Neural cell (in vitro differentiated cells): ENCODE measurements around the gene MAP4K4. TPM values are rescaled to one million over a fixed set of nuclear protein-coding genes. Genes with fewer than 3 reads are reported as not detected.

Experiments
- H2AFZ ChIP-seq: fragments of 200-600, 300-800 bp; sonication (generic), shearing (Covaris generic); 2 replicates; pipeline ENCODE4 v1.6.0; 2014; ENCODE audit warnings: low read depth, mild to moderate bottlenecking, antibody characterized with exemption, low read length, moderate library complexity
- H3F3A ChIP-seq: fragments of 200-600 bp; shearing (Covaris generic); 2 replicates; pipeline ENCODE4 v1.6.1; 2016; ENCODE audit warnings: mild to moderate bottlenecking, moderate library complexity, mixed read lengths, antibody characterized with exemption, low read length; ENCODE audit not compliant: insufficient read depth, poor library complexity, severe bottlenecking
- H3K27ac ChIP-seq: fragments of 200-600, 300-800 bp; sonication (generic), shearing (Covaris generic); 2 replicates; pipeline ENCODE4 v1.5.1; 2014; ENCODE audit warnings: mild to moderate bottlenecking, low read length, moderate library complexity
- H3K27me3 ChIP-seq: fragments of 300-800, 200-600 bp; sonication (generic), shearing (Covaris generic); 2 replicates; pipeline ENCODE4 v1.6.0; 2014; ENCODE audit warnings: mild to moderate bottlenecking, low read depth, low read length, moderate library complexity; ENCODE audit not compliant: insufficient read depth
- H3K36me3 ChIP-seq: fragments of 300-800, 200-600 bp; sonication (generic), shearing (Covaris generic); 2 replicates; pipeline ENCODE4 v1.5.1; 2014; ENCODE audit warnings: mild to moderate bottlenecking, antibody characterized with exemption, low read length, moderate library complexity; ENCODE audit not compliant: insufficient read depth
- H3K4me2 ChIP-seq: fragments of 300-800, 200-600 bp; sonication (generic), shearing (Covaris generic); 2 replicates; pipeline ENCODE4 v1.6.0; 2014; ENCODE audit warnings: mild to moderate bottlenecking, low read length
- H3K4me3 ChIP-seq: fragments of 300-800, 200-600 bp; sonication (generic), shearing (Covaris generic); 2 replicates; pipeline ENCODE4 v1.5.1; 2014; ENCODE audit warnings: mild to moderate bottlenecking, low read length, moderate library complexity
- H3K79me2 ChIP-seq: fragments of 200-600 bp; shearing (Covaris generic); replicated peaks from 2 replicates; pipeline ENCODE4 v1.6.0; 2014; ENCODE audit warnings: mild to moderate bottlenecking, low read length, moderate library complexity; ENCODE audit not compliant: insufficient read depth
- H3K9ac ChIP-seq: fragments of 300-800, 200-600 bp; sonication (generic), shearing (Covaris generic); 2 replicates; pipeline ENCODE4 v1.6.1; 2016; ENCODE audit warnings: mild to moderate bottlenecking, low read length, mixed read lengths
- H3K9me2 ChIP-seq: fragments of 200-600 bp; shearing (Covaris generic); 2 replicates; pipeline ENCODE4 v1.6.1; 2016; ENCODE audit warnings: mild to moderate bottlenecking, low read length, mixed read lengths; ENCODE audit not compliant: insufficient read depth
- H3K9me3 ChIP-seq: fragments of 200-600, 300-800 bp; sonication (generic), shearing (Covaris generic); 2 replicates; pipeline ENCODE4 v1.6.1; 2016; ENCODE audit warnings: mild to moderate bottlenecking, mixed run types, low read length, moderate library complexity, mixed read lengths
- H4K20me1 ChIP-seq: fragments of 200-600 bp; shearing (Covaris generic); 2 replicates; pipeline ENCODE4 v1.6.1; 2016; ENCODE audit warnings: mild to moderate bottlenecking, mixed run types; ENCODE audit not compliant: insufficient read depth
- CTCF ChIP-seq: fragments of 450-650 bp; IDR thresholded peaks from 2 replicates; pipeline ENCODE4 v1.5.1; 2014; ENCODE audit warnings: antibody characterized with exemption, mild to moderate bottlenecking, moderate library complexity; ENCODE audit not compliant: poor library complexity, severe bottlenecking
- EP300 ChIP-seq: fragments of 450-650 bp; conservative IDR thresholded peaks from 2 replicates; pipeline ENCODE4 v1.6.1; 2014; ENCODE audit warnings: antibody characterized with exemption, mild to moderate bottlenecking, moderate library complexity; ENCODE audit not compliant: poor library complexity, severe bottlenecking
- EZH2 ChIP-seq: fragments of 200-600, 300-800 bp; shearing (Covaris generic), sonication (generic); IDR thresholded peaks from 2 replicates; pipeline ENCODE4 v1.6.1; 2014; ENCODE audit warnings: antibody characterized with exemption, low read length, borderline replicate concordance, mild to moderate bottlenecking; ENCODE audit not compliant: insufficient read depth, poor library complexity, severe bottlenecking
- MXI1 ChIP-seq: fragments of 450-650 bp; conservative IDR thresholded peaks from 2 replicates; pipeline ENCODE4 v1.6.1; 2014; ENCODE audit warnings: antibody characterized with exemption, mild to moderate bottlenecking; ENCODE audit not compliant: poor library complexity, severe bottlenecking
- POLR2AphosphoS5 ChIP-seq: IDR thresholded peaks from 2 replicates; pipeline ENCODE4 v1.6.1; 2012
- RAD21 ChIP-seq: fragments of 450-650 bp; conservative IDR thresholded peaks from 2 replicates; pipeline ENCODE4 v1.6.1; 2014; ENCODE audit warnings: antibody characterized with exemption, mild to moderate bottlenecking, moderate library complexity
- SMC3 ChIP-seq: fragments of 450-650 bp; conservative IDR thresholded peaks from 2 replicates; pipeline ENCODE4 v1.6.1; 2014; ENCODE audit warnings: antibody characterized with exemption, mild to moderate bottlenecking, moderate library complexity; ENCODE audit not compliant: poor library complexity
- TAF1 ChIP-seq: IDR thresholded peaks from 2 replicates; pipeline ENCODE4 v1.6.1; 2012; ENCODE audit warnings: low read depth
- polyA plus RNA-seq: library from polyadenylated mRNA; depleted of rRNA; stranded (reverse); fragments of >200 nt; gene quantifications from 2 replicates; pipeline ENCODE4 v1.2.3, GENCODE V29; 2014
- TF ChIP-seq, protein P1 (sequence below): IDR thresholded peaks from 2 replicates; pipeline ENCODE4 v1.6.1; 2012; ENCODE audit warnings: borderline replicate concordance

MAP4K4 gene
- polyA plus RNA-seq, 1 donor from 2014 or later: 125 TPM

DNA sequence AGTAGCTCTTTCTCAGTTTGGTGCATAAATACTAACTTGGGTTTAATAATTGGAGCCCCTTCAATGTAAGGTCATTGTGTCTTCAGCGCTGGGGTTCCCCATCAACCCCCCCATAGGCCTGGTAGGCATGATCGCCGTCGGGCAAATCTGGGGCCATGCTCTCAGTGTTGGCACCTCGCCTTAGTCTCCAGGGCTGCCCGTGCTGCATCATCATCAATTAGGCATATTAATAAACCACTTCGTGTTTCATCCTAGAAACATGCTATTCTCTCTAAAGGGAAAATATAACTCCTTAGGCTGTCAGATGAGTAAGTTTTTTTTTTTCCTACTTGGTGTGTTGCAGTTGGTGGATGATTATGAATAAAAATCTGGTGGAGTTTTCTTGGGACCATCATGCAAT, 197.5 kb downstream of the MAP4K4 start:
- no peaks in the 10 kb centered on the region for H3F3A ChIP-seq
- no peak overlapping the region for H3K27ac ChIP-seq
- H3K9me2 ChIP-seq: no peaks in the 10 kb centered on the region
- no peak overlapping the region for H3K4me3 ChIP-seq
- H3K4me2 ChIP-seq: no peak overlapping the region
- TF ChIP-seq SMC3 (no peak), TAF1 (no peak)
- H3K79me2 ChIP-seq: no peaks in the 10 kb centered on the region
- H3K9me3 ChIP-seq: no peaks in the 10 kb centered on the region
- H2AFZ ChIP-seq: no peak overlapping the region
- peaks cover 11% of the 10 kb centered on the region for H3K36me3 ChIP-seq
- no peaks in the 10 kb centered on the region for H3K27me3 ChIP-seq
- H3K9ac ChIP-seq: no peak overlapping the region
- no peaks in the 10 kb centered on the region for H4K20me1 ChIP-seq

DNA sequence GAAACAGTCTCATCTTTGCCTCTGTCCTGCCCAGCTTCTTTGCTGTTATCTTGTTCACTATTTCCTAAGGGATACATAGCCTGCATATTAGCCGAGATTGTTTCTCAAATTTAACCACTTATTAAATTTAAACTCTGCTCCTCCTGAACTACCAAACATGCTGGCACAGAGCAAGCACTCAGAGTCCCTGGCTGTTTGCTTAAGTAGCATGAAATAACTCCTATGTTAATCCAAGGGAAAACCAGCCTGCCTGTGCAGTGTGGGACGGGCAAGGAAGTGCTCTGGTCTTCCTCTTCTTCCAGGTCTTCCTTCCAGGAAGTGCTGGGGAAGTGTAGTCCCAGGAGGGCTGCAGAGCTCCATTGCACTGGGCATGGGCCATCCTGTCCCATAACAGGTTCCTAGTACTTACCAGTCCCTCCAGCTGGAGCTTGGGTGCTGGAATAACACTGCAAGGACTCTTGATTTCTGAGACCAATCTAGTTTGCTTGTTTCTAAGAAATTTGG, 198.4 kb downstream of the MAP4K4 start:
- no peaks in the 10 kb centered on the region for H3K9me2 ChIP-seq
- H3K27ac ChIP-seq: no peak overlapping the region
- H3F3A ChIP-seq: no peaks in the 10 kb centered on the region
- H3K79me2 ChIP-seq: no peaks in the 10 kb centered on the region
- no peak for TF ChIP-seq SMC3
- no peak for TF ChIP-seq RAD21
- TF ChIP-seq EP300: no peak
- no peak for TF ChIP-seq TAF1
- no peak for TF ChIP-seq CTCF
- no peak for TF ChIP-seq POLR2AphosphoS5
- peaks cover 11% of the 10 kb centered on the region for H3K36me3 ChIP-seq
- no peak overlapping the region for H3K4me2 ChIP-seq
- no peaks in the 10 kb centered on the region for H4K20me1 ChIP-seq
- no peak overlapping the region for H3K4me3 ChIP-seq
- H3K9ac ChIP-seq: no peak overlapping the region
- no peak overlapping the region for H2AFZ ChIP-seq
- H3K27me3 ChIP-seq: no peaks in the 10 kb centered on the region
- no peaks in the 10 kb centered on the region for H3K9me3 ChIP-seq

DNA sequence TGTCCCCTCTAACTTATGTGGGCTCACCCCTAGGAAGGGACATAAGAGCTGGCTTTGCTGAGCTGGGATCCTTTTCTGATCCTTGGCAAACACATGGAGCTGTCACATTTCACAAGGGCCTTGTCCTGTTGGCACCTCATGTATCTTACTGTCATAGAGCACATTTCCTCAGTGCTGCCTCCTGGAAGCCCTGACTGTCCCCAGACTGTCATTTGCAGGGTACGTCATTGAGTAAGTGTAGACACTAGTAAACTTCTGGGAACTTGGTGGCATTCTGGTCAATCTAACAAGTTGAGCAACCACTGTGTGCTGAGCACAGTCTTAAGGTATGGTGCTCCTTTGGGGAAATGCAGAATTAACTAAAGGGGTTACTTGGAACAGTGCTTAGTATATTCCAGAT, 199.8 kb downstream of the MAP4K4 start:
- H3K9me2 ChIP-seq: no peaks in the 10 kb centered on the region
- H3K36me3 ChIP-seq: peaks cover 2% of the 10 kb centered on the region
- H3K9me3 ChIP-seq: no peaks in the 10 kb centered on the region
- no peak overlapping the region for H3K4me2 ChIP-seq
- no peak overlapping the region for H3K27ac ChIP-seq
- H2AFZ ChIP-seq: no peak overlapping the region
- no peaks in the 10 kb centered on the region for H4K20me1 ChIP-seq
- no peak overlapping the region for H3K4me3 ChIP-seq
- no peaks in the 10 kb centered on the region for H3K79me2 ChIP-seq
- TF ChIP-seq CTCF: no peak
- TF ChIP-seq TAF1: no peak
- TF ChIP-seq, protein P1, sequence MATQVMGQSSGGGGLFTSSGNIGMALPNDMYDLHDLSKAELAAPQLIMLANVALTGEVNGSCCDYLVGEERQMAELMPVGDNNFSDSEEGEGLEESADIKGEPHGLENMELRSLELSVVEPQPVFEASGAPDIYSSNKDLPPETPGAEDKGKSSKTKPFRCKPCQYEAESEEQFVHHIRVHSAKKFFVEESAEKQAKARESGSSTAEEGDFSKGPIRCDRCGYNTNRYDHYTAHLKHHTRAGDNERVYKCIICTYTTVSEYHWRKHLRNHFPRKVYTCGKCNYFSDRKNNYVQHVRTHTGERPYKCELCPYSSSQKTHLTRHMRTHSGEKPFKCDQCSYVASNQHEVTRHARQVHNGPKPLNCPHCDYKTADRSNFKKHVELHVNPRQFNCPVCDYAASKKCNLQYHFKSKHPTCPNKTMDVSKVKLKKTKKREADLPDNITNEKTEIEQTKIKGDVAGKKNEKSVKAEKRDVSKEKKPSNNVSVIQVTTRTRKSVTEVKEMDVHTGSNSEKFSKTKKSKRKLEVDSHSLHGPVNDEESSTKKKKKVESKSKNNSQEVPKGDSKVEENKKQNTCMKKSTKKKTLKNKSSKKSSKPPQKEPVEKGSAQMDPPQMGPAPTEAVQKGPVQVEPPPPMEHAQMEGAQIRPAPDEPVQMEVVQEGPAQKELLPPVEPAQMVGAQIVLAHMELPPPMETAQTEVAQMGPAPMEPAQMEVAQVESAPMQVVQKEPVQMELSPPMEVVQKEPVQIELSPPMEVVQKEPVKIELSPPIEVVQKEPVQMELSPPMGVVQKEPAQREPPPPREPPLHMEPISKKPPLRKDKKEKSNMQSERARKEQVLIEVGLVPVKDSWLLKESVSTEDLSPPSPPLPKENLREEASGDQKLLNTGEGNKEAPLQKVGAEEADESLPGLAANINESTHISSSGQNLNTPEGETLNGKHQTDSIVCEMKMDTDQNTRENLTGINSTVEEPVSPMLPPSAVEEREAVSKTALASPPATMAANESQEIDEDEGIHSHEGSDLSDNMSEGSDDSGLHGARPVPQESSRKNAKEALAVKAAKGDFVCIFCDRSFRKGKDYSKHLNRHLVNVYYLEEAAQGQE: no peak
- TF ChIP-seq EZH2: no peak
- TF ChIP-seq EP300: no peak
- no peak for TF ChIP-seq MXI1
- TF ChIP-seq SMC3: no peak
- TF ChIP-seq RAD21: no peak
- no peak for TF ChIP-seq POLR2AphosphoS5
- no peak overlapping the region for H3K9ac ChIP-seq
- no peaks in the 10 kb centered on the region for H3F3A ChIP-seq
- no peaks in the 10 kb centered on the region for H3K27me3 ChIP-seq
